Transverse colon (tissue), 4 donors: ENCODE results near the gene DNAAF5. TPM values are rescaled to one million over a fixed set of nuclear protein-coding genes. Genes with fewer than 3 reads are reported as not detected.
A peak's percentile ranks its signal among the peaks of the same experiment; 100 is the strongest.

Experiments
- DNase-seq: peaks from one replicate; pipeline ENCODE4 v3.0.0-alpha.2; 2019
- H3K27ac ChIP-seq, 4 donors: fragments of 200-600 bp; sonication (generic); 2 replicates each; pipeline ENCODE4 v1.5.1; 2016 to 2018; ENCODE audit warnings: inconsistent platforms in 4 of 4
- H3K27me3 ChIP-seq: fragments of 200-600 bp; sonication (generic); 2 replicates; pipeline ENCODE4 v1.5.1; 2017; ENCODE audit warnings: inconsistent platforms
- H3K36me3 ChIP-seq, 4 donors: fragments of 200-600 bp; sonication (generic); 2 replicates each; pipeline ENCODE4 v1.5.1; 2017 to 2019; ENCODE audit warnings: inconsistent platforms in 4 of 4
- H3K4me1 ChIP-seq, 4 donors: fragments of 200-600 bp; sonication (generic); 2 replicates each; pipeline ENCODE4 v1.5.1; 2017 to 2020; ENCODE audit warnings: inconsistent platforms in 4 of 4
- H3K4me3 ChIP-seq, 4 donors: fragments of 200-600 bp; sonication (generic); 1 replicate in 1 of 4; 2 replicates in 3 of 4; pipeline versions ENCODE4 v1.5.1 to v1.6.1; 2017 to 2019; ENCODE audit warnings: inconsistent platforms in 4 of 4
- H3K9me3 ChIP-seq, 2 donors: fragments of 200-600 bp; sonication (generic); 2 replicates each; pipeline ENCODE4 v1.5.1; 2017 to 2019; ENCODE audit warnings: inconsistent platforms in 2 of 2
- EP300 ChIP-seq: sonication (generic); formaldehyde crosslinking; IDR thresholded peaks from one replicate; pipeline ENCODE4 v1.6.1; 2017; ENCODE audit warnings: antibody characterized with exemption, low read depth
- POLR2A ChIP-seq: fragments of 450-650 bp; IDR thresholded peaks from one replicate; pipeline ENCODE4 v1.6.1; 2016; ENCODE audit warnings: antibody characterized with exemption, mild to moderate bottlenecking, moderate library complexity
- POLR2AphosphoS5 ChIP-seq, 3 donors: sonication (generic); formaldehyde crosslinking; IDR thresholded peaks; one replicate each; pipeline ENCODE4 v1.6.1; 2016; ENCODE audit warnings: antibody characterized with exemption in 3 of 3
- WGBS, 2 donors: methylation state at CpG; one replicate each; pipeline ENCODE4 v1.1.5; 2018; ENCODE audit warnings: low coverage in 1 of 2; 5-methylcytosine and 5-hydroxymethylcytosine counted together
- in situ Hi-C, 4 donors: fragments of 200-750 bp; cut with MboI; loops; one replicate each; pipeline versions ENCODE4 v1.15.0 to v1.15.1; 2017; ENCODE audit warnings: low sequenced_read_pairs in 3 of 4, low pct_ligation_motif_present in 1 of 4, low pct_unique_long_range_greater_than_20kb in 1 of 4
- intact Hi-C: fragments of 100-400 bp; cut with DNase I; formaldehyde crosslinking; loops from one replicate; pipeline ENCODE4 v1.15.1; 2023; ENCODE audit warnings: low total_unique reads
- total RNA-seq, 4 donors: library from RNA; depleted of rRNA; stranded (reverse); fragments of >200 nt; gene quantifications; one replicate each; pipeline ENCODE4 v1.1.0, GENCODE V29; 2016
- TF ChIP-seq, protein P1 (sequence below), 5 experiments: fragments of 200-600 bp in 3 of 5; fragments of 450-650 bp in 2 of 5; sonication (generic) in 3 of 5; IDR thresholded peaks; 1 replicate in 2 of 5; 2 replicates in 3 of 5; pipeline ENCODE4 v1.5.1; 2016 to 2017; ENCODE audit warnings: antibody characterized with exemption in 5 of 5, inconsistent platforms in 3 of 5, mild to moderate bottlenecking in 2 of 5, moderate library complexity in 1 of 5

The DNAAF5 gene
- total RNA-seq, 4 donors from 2014 or later: 20.5 to 97.3 (median 34.6) TPM

GRCh38 chr7:780081-780480 lies 53.6 kb downstream of the DNAAF5 start:
- no peaks in the 10 kb centered on the region for H3K9me3 ChIP-seq
- DNase-seq: no peak
- H3K36me3 ChIP-seq: peaks cover 0 to 14% (median 0%) of the 10 kb centered on the region in 4 donors
- no peaks in the 10 kb centered on the region for H3K27me3 ChIP-seq
- peaks cover 0 to 7% (median 0%) of the 10 kb centered on the region in 4 donors for H3K4me1 ChIP-seq
- in situ Hi-C loops (loop anchor here in 1 of 4 donors (10.0 kb wide), 1 partner anchor 95 kb away; the partner anchor contains the start of gene GET4), intact Hi-C loops (no loop called here)
- TF ChIP-seq EP300: no peak
- no peak for TF ChIP-seq POLR2A
- TF ChIP-seq, protein P1, sequence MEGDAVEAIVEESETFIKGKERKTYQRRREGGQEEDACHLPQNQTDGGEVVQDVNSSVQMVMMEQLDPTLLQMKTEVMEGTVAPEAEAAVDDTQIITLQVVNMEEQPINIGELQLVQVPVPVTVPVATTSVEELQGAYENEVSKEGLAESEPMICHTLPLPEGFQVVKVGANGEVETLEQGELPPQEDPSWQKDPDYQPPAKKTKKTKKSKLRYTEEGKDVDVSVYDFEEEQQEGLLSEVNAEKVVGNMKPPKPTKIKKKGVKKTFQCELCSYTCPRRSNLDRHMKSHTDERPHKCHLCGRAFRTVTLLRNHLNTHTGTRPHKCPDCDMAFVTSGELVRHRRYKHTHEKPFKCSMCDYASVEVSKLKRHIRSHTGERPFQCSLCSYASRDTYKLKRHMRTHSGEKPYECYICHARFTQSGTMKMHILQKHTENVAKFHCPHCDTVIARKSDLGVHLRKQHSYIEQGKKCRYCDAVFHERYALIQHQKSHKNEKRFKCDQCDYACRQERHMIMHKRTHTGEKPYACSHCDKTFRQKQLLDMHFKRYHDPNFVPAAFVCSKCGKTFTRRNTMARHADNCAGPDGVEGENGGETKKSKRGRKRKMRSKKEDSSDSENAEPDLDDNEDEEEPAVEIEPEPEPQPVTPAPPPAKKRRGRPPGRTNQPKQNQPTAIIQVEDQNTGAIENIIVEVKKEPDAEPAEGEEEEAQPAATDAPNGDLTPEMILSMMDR (IDR thresholded peaks at IDR 0.05): no peak
- TF ChIP-seq POLR2AphosphoS5 (IDR thresholded peaks at IDR 0.05): no peak
- no peak overlapping the region for H3K4me3 ChIP-seq
- WGBS, 2 donors: 90 to 100% methylated on average over 1 to 13 of the region's 14 CpGs
- no peak overlapping the region for H3K27ac ChIP-seq

GRCh38 chr7:780516-780915 lies 54.0 kb downstream of the DNAAF5 start:
- intact Hi-C loops (no loop called here), in situ Hi-C loops (loop anchor here in 1 of 4 donors (10.0 kb wide), 1 partner anchor 94 kb away; the partner anchor contains the start of gene GET4)
- no peak for DNase-seq
- Histone ChIP-seq H3K4me3 (no peak overlapping the region), H3K9me3 (no peaks in the 10 kb centered on the region), H3K36me3 (peaks cover 0 to 14% (median 0%) of the 10 kb centered on the region in 4 donors), H3K4me1 (peaks cover 0 to 7% (median 0%) of the 10 kb centered on the region in 4 donors), H3K27ac (no peak overlapping the region), H3K27me3 (no peaks in the 10 kb centered on the region)
- WGBS, 2 donors: 93 to 96% methylated on average over 10 of the region's 10 CpGs
- TF ChIP-seq EP300: no peak

DNA sequence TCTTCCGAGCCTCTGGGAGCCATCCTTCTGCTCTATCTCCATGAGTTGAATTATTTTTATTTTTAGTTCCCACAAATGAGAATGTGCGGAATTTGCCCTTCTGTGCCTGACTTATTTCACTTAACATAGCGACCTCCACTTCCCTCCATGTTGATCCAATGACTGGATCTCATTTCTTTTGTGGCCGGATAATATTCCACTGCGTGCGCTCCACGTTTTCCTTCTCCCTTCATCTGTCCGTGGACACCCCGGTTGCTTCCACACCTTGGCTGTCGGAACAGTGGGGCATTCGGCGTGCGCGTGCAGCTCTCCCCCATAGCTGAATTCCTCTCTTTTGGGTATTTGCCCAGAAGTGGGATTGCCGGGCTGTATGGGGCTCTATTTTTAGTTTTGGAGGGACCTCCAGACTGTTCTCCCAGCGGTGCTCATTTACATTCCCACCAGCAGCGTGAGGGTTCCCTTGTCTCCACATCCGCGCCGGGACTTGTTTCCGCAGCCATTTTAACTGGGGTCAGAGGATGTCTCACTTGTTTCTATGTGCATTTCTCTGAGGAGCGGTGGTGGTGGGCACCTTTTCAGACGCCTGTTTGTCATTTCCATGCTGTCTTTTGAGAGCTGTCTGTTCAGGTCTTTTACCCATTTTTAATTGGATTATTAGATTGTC lies 54.8 kb downstream of the DNAAF5 start:
- WGBS, 2 donors: 74 to 80% methylated on average over 9 to 23 of the region's 23 CpGs
- Histone ChIP-seq H3K27ac (peak overlapping the region; percentile 12 to 66 (median 56)), H3K27me3 (no peaks in the 10 kb centered on the region), H3K4me3 (no peak overlapping the region), H3K9me3 (no peaks in the 10 kb centered on the region), H3K36me3 (peaks cover 0 to 9% (median 0%) of the 10 kb centered on the region in 4 donors), H3K4me1 (peaks cover 0 to 7% (median 0%) of the 10 kb centered on the region in 4 donors)
- DNase-seq: no peak
- intact Hi-C loops (no loop called here), in situ Hi-C loops (loop anchor here in 1 of 4 donors (10.0 kb wide), 1 partner anchor 93 kb away; the partner anchor contains the start of gene GET4)
- TF ChIP-seq, protein P1 (IDR thresholded peaks at IDR 0.05): no peak
- TF ChIP-seq POLR2A (no peak), POLR2AphosphoS5 (IDR thresholded peaks at IDR 0.05) (no peak), EP300 (no peak)

DNA sequence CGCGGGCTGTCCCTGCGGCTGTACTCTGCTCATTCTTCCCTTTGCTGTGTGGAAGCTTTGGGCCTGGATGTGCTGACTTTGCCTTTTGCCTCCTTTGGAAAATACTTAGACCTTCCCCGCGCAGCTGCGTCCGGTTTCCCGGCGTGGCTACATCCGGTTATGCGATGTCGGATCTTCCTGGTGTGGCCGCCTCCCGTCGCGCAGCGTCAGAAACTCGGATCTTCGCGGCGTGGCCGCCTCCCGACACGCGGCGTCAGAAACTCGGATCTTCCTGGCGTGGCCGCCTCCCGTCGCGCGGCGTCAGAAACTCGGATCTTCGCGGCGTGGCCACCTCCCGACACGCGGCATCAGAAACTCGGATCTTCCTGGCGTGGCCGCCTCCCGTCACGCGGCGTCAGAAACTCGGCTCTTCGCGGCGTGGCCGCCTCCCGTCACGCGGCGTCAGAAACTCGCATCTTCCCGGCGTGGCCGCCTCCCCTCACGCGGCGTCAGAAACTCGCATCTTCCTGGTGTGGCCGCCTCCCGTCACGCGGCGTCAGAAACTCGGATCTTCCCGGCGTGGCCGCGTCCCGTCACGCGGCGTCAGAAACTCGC lies 55.5 kb downstream of the DNAAF5 start:
- H3K36me3 ChIP-seq: peaks cover 0 to 4% (median 0%) of the 10 kb centered on the region in 4 donors
- intact Hi-C loops: no loop called here
- 94 to 99% methylated on average over 32 to 80 of the region's 80 CpGs for WGBS, 2 donors

More for the DNA sequence above, 55.5 kb downstream of the DNAAF5 start:
- in situ Hi-C loops: loop anchor here in 1 of 4 donors (10.0 kb wide), 1 partner anchor 93 kb away; the partner anchor contains the start of gene GET4
- Histone ChIP-seq H3K27me3 (no peaks in the 10 kb centered on the region), H3K4me1 (peaks cover 0 to 11% (median 0%) of the 10 kb centered on the region in 4 donors), H3K27ac (peak overlapping the region; percentile 12 to 66 (median 56)), H3K4me3 (no peak overlapping the region), H3K9me3 (no peaks in the 10 kb centered on the region)
- no peak for TF ChIP-seq EP300
- TF ChIP-seq, protein P1 (IDR thresholded peaks at IDR 0.05): no peak
- TF ChIP-seq POLR2AphosphoS5 (IDR thresholded peaks at IDR 0.05): no peak
- TF ChIP-seq POLR2A: no peak
- DNase-seq: no peak
